Measurements from ENCODE around the gene TREML1. TPM values are rescaled to one million over a fixed set of nuclear protein-coding genes. Genes with fewer than 3 reads are reported as not detected.

Gene TREML1
- total and polyA plus RNA-seq, 9 of the 15 experiments (the other 6 are each of a cell fraction or from before 2014, with no cell fraction given), result not detected

DNA sequence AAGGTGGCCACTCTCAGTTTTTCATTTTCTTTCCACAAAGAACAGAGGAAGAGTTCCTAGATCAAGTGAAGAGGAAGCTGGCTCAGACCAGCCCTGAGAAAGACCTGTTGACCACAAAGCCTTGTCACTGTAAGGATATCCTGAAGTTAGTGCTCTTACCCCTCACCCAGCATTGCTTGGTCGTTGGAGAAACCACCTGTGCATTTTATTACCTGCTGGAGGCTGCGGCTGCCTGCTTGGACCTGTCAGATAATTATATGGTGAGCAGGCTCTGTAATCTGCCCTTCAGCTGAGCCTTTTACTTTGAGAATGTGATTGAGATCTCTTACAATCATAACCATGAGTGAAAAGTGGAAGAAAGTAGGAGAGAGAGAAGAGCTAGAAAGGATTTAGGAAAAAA is 21.9 kb downstream of the TREML1 start:
- in situ Hi-C loops (cut with MboI) (no loop called here), intact Hi-C loops (cut with micrococcal nuclease) (no loop called here)
- no peaks in the 10 kb centered on the region; a peak in 1 of 5 replicates for H3K27me3 ChIP-seq (ENCODE audit: control insufficient read depth in 2 of 2, insufficient read depth in 2 of 2, low read length in 2 of 2)
- no peak overlapping the region for H2AFZ ChIP-seq (ENCODE audit: low read depth, low read length)
- WGBS (ENCODE audit: insufficient coverage, low coverage, missing lambda C conversion rate), result 0% methylated on average over 2 of the region's 2 CpGs
- ChIA-PET CTCF (ENCODE audit: low intra/inter-chr PET ratio) (no interaction called here), POLR2A (interaction anchor here (0.6 to 1.2 kb wide), 3 partner anchors 11 to 55 kb away, joined by 3 read pairs; no protein-coding TSS in a partner anchor)
- H3K79me2 ChIP-seq (ENCODE audit: control insufficient read depth, insufficient read depth, low read length), result no peaks in the 10 kb centered on the region
- no peak overlapping the region for H3K4me2 ChIP-seq (ENCODE audit: insufficient read depth, low read length)
- no peak for FAIRE-seq
- H4K20me1 ChIP-seq (replicated peaks; ENCODE audit: control insufficient read depth, insufficient read depth, low read length), result no peaks in the 10 kb centered on the region
- H3K9me3 ChIP-seq (replicated peaks; ENCODE audit: control insufficient read depth, insufficient read depth, low read depth, low read length), result no peaks in the 10 kb centered on the region
- H3K4me1 ChIP-seq (replicated peaks in 1 of 2; ENCODE audit: control insufficient read depth in 2 of 2, insufficient read depth in 2 of 2, low read length in 2 of 2), result no peaks in the 10 kb centered on the region
- no peaks in the 10 kb centered on the region for H3K36me3 ChIP-seq (ENCODE audit: control insufficient read depth, insufficient read depth, low read length)
- no peak overlapping the region for H3K9ac ChIP-seq (ENCODE audit: insufficient read depth in 1 of 2, low read depth in 2 of 2, low read length in 2 of 2)
- BruUV-seq (replicated peaks), result no TSS peak
- TF ChIP-seq RB1 (IDR thresholded peaks at IDR 0.05; ENCODE audit: low read depth) (no peak), HLTF (IDR thresholded peaks at IDR 0.05) (no peak), NFRKB (IDR thresholded peaks at IDR 0.05; ENCODE audit: low read depth) (no peak), ZNF282 (CRISPR knock-in tag; IDR thresholded peaks at IDR 0.05) (no peak), ZNF699 (CRISPR knock-in tag; IDR thresholded peaks at IDR 0.05; ENCODE audit: insufficient replicate concordance) (no peak)
- TF ChIP-seq, protein P1, sequence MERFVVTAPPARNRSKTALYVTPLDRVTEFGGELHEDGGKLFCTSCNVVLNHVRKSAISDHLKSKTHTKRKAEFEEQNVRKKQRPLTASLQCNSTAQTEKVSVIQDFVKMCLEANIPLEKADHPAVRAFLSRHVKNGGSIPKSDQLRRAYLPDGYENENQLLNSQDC (CRISPR knock-in tag; IDR thresholded peaks at IDR 0.05), result no peak
- TF ChIP-seq, protein P2, sequence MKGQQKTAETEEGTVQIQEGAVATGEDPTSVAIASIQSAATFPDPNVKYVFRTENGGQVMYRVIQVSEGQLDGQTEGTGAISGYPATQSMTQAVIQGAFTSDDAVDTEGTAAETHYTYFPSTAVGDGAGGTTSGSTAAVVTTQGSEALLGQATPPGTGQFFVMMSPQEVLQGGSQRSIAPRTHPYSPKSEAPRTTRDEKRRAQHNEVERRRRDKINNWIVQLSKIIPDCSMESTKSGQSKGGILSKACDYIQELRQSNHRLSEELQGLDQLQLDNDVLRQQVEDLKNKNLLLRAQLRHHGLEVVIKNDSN (CRISPR knock-in tag; IDR thresholded peaks at IDR 0.05), result no peak
- TF ChIP-seq, protein P3, sequence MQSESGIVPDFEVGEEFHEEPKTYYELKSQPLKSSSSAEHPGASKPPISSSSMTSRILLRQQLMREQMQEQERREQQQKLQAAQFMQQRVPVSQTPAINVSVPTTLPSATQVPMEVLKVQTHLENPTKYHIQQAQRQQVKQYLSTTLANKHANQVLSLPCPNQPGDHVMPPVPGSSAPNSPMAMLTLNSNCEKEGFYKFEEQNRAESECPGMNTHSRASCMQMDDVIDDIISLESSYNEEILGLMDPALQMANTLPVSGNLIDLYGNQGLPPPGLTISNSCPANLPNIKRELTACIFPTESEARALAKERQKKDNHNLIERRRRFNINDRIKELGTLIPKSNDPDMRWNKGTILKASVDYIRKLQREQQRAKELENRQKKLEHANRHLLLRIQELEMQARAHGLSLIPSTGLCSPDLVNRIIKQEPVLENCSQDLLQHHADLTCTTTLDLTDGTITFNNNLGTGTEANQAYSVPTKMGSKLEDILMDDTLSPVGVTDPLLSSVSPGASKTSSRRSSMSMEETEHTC (IDR thresholded peaks at IDR 0.05), result no peak
- TF ChIP-seq, protein P4, sequence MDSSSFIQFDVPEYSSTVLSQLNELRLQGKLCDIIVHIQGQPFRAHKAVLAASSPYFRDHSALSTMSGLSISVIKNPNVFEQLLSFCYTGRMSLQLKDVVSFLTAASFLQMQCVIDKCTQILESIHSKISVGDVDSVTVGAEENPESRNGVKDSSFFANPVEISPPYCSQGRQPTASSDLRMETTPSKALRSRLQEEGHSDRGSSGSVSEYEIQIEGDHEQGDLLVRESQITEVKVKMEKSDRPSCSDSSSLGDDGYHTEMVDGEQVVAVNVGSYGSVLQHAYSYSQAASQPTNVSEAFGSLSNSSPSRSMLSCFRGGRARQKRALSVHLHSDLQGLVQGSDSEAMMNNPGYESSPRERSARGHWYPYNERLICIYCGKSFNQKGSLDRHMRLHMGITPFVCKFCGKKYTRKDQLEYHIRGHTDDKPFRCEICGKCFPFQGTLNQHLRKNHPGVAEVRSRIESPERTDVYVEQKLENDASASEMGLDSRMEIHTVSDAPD (CRISPR knock-in tag; IDR thresholded peaks at IDR 0.05), result no peak
- no peak for ATAC-seq
- no peaks in the 10 kb centered on the region for H3K9me1 ChIP-seq (ENCODE audit: control insufficient read depth, insufficient read depth, low read length)
- H3K27ac ChIP-seq (ENCODE audit: extremely low read depth, low read depth, low read length), result no peak overlapping the region
- H3K4me3 ChIP-seq, result no peak overlapping the region
- no peak for DNase-seq (ENCODE audit: extremely low read depth in 1 of 4, low spot score in 3 of 4)

All from K562 (cell line).